ENCODE results near the gene SMIM3.
A peak's percentile ranks its signal among the peaks of the same experiment; 100 is the strongest.

DNA sequence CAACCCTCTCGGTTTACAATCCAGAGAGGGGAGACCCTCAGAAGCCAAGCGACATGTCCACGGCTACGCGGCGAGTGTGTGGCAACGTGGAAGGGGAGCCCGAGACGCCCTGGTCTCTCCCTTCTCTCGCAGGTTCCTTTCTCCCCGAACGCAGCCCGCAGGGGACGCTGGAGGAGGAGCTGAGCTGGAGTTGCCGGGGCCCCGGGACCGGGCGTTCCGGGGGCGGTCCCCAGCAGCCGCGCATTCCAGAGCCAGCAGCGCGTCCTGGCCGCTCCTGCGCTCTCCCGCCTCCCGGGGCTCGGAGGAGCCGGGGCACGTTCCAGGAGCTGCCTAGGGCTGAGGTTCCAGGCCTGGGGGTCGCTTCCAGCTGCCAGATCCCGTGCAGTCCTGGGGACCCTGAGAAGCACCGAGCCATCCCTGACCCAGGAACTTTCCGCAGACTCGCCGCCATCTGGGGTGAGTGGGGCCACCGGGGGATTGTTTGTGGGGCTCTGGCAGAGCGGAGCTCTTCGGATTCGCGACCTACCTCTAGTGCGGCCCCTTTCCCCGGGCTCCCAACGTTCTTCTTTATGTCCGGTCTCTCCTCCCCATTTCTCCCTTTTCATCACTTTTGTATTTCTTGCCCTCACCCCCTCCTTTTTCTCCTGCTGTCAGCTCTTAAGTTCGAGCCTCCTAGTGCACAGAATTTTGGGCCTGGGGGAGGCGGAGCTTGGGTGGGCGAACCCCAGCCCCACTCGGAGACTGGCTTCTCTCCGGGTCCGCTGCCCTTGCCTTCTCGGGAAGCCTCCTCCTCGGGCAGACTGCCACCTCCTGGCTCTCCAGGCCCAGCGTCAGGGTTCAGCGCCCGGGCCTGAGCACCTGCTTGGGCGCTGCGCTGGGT, at the start of gene SMIM3:
- peak; percentile 59 for TF ChIP-seq CTCF (IDR thresholded peaks at IDR 0.05; ENCODE audit: low read depth, low read length)
- peak; percentile 46 for TF ChIP-seq POLR2A (IDR thresholded peaks at IDR 0.05; ENCODE audit: extremely low read depth, insufficient read length)

Measured in NB4 (cell line).